ENCODE data around the gene C2CD4C. TPM values are rescaled to one million over a fixed set of nuclear protein-coding genes. Genes with fewer than 3 reads are reported as not detected.
"Not testable (repeated sequence)": the region's sequence is repeated elsewhere in the genome, so short reads cannot be mapped to it uniquely, and the experiment has no call there.

C2CD4C gene
- total RNA-seq, 4 donors from 2014 or later: 0.54 to 14.7 (median 4.9) TPM

- TF ChIP-seq POLR2A (IDR thresholded peaks at IDR 0.05): no peak
- TF ChIP-seq, protein P1, sequence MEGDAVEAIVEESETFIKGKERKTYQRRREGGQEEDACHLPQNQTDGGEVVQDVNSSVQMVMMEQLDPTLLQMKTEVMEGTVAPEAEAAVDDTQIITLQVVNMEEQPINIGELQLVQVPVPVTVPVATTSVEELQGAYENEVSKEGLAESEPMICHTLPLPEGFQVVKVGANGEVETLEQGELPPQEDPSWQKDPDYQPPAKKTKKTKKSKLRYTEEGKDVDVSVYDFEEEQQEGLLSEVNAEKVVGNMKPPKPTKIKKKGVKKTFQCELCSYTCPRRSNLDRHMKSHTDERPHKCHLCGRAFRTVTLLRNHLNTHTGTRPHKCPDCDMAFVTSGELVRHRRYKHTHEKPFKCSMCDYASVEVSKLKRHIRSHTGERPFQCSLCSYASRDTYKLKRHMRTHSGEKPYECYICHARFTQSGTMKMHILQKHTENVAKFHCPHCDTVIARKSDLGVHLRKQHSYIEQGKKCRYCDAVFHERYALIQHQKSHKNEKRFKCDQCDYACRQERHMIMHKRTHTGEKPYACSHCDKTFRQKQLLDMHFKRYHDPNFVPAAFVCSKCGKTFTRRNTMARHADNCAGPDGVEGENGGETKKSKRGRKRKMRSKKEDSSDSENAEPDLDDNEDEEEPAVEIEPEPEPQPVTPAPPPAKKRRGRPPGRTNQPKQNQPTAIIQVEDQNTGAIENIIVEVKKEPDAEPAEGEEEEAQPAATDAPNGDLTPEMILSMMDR (IDR thresholded peaks at IDR 0.05): no peak
- Histone ChIP-seq H3K9me3 (no peaks in the 10 kb centered on the region), H3K4me3 (replicated peaks in 1 of 3) (no peak overlapping the region), H3K27me3 (no peaks in the 10 kb centered on the region), H3K36me3 (peaks cover 5 to 7% of the 10 kb centered on the region in 2 donors), H3K4me1 (no peaks in the 10 kb centered on the region), H3K27ac (no peak overlapping the region)
- DNase-seq: no peak
- intact Hi-C loops (cut with DNase I): no loop called here
- WGBS, 2 donors: 91 to 96% methylated on average over 16 to 26 of the region's 26 CpGs
Observed at GRCh38 chr19:435056-435706, 26.2 kb upstream of the C2CD4C start.

DNA sequence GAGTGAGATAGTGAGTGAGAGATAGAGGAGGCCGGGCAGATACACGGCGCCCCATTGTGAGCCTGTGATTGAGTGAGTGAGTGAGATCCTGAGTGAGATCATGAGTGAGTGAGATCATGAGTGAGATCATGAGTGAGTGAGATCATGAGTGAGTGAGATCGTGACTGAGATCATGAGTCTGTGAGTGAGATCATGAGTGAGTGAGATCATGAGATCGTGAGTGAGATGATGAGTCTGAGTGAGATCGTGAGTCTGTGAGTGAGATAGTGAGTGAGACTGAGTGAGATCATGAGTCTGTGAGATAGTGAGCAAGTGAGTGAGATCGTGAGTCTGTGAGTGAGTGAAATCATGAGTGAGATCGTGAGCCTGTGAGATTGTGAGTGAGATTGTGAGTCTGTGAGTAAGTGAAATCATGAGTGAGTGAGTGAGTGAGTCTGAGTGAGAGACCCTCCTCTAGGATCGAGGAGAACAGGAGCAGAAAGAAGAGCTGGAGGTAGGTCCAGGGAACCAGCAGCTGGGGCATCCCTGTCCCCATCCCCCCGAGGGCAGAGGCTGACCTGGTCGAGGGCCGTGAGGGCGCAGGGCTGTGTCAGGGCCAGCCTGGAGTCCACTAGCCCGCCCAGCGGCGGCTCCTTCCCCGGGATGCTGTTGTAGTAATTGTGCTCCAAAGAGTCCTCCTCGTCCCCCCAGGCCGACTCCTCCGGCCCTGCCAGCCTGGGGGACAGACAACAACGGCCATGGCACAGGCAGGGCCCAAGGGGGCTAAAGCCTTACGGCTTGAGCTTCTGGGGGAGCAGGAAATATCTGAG lies 25.4 kb upstream of the C2CD4C start:
- no peak for TF ChIP-seq POLR2A (IDR thresholded peaks at IDR 0.05)
- TF ChIP-seq, protein P1 (IDR thresholded peaks at IDR 0.05): no peak
- peaks cover 5 to 7% of the 10 kb centered on the region in 2 donors for H3K36me3 ChIP-seq
- H3K27ac ChIP-seq: no peak overlapping the region
- no peak for DNase-seq
- no peak overlapping the region for H3K4me3 ChIP-seq (replicated peaks in 1 of 3)
- H3K9me3 ChIP-seq: no peaks in the 10 kb centered on the region
- intact Hi-C loops (cut with DNase I): no loop called here
- 84 to 91% methylated on average over 16 to 19 of the region's 22 CpGs for WGBS, 2 donors
- no peaks in the 10 kb centered on the region for H3K27me3 ChIP-seq
- no peaks in the 10 kb centered on the region for H3K4me1 ChIP-seq

DNA sequence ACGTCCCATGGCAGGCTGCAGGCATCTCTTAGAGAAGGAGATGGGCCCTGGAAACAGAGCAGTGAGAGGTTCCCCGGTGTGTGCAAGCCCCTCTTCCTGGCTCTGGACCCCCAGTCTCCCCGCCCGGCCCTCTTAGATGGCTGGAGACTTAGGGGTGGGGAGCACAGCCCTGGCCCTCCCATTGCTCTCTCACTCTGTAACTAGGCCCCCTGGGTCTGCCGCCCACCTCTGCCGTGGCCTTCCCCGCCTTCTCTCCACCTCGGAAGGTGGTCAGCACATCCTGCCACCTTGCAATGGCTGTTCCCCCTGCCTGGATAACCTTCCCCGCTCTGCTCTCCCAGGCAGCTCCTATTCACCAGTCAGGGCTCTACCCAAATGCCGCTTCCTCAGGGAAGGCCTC lies 21.8 kb upstream of the C2CD4C start:
- intact Hi-C loops (cut with DNase I): no loop called here
- no peaks in the 10 kb centered on the region for H3K9me3 ChIP-seq
- 96 to 98% methylated on average over 9 to 10 of the region's 10 CpGs for WGBS, 2 donors

GRCh38 chr19:428149-428548 lies 19.2 kb upstream of the C2CD4C start:
- H3K9me3 ChIP-seq: no peaks in the 10 kb centered on the region
- H3K4me1 ChIP-seq: no peaks in the 10 kb centered on the region
- TF ChIP-seq, protein P1 (IDR thresholded peaks at IDR 0.05): no peak
- TF ChIP-seq POLR2A (IDR thresholded peaks at IDR 0.05): no peak
- H3K36me3 ChIP-seq: no peaks in the 10 kb centered on the region
- no peaks in the 10 kb centered on the region for H3K27me3 ChIP-seq
- 89 to 90% methylated on average over 14 to 15 of the region's 15 CpGs for WGBS, 2 donors
- DNase-seq: no peak
- no peak overlapping the region for H3K27ac ChIP-seq
- H3K4me3 ChIP-seq (replicated peaks in 1 of 3): no peak overlapping the region
- intact Hi-C loops (cut with DNase I): no loop called here

More for the DNA sequence above, 21.8 kb upstream of the C2CD4C start:
- Histone ChIP-seq H3K4me3 (replicated peaks in 1 of 3) (no peak overlapping the region), H3K27ac (no peak overlapping the region), H3K4me1 (no peaks in the 10 kb centered on the region), H3K36me3 (peaks cover 0 to 7% of the 10 kb centered on the region in 2 donors), H3K27me3 (no peaks in the 10 kb centered on the region)
- TF ChIP-seq POLR2A (IDR thresholded peaks at IDR 0.05): no peak
- TF ChIP-seq, protein P1 (IDR thresholded peaks at IDR 0.05): no peak
- no peak for DNase-seq

DNA sequence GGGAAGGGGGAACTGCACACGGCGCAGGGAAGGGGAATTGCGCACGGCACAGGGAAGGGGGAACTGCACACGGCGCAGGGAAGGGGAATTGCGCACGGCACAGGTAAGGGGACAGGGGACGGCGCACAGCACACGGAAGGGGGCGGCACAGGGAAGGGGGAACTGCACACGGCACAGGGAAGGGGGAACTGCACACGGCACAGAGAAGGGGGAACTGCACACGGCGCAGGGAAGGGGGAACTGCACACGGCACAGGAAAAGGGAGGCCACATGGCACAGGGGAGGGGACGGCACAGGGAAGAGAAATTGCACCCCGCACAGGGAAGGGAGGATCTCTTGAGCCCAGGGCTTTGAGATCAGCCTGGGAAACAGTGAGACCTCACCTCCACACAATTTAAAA lies 18.7 kb upstream of the C2CD4C start:
- intact Hi-C loops (cut with DNase I); H3K9me3 ChIP-seq; DNase-seq; H3K36me3 ChIP-seq; H3K4me3 ChIP-seq (replicated peaks in 1 of 3); H3K4me1 ChIP-seq; H3K27me3 ChIP-seq; H3K27ac ChIP-seq: not testable (repeated sequence)
- WGBS, 2 donors: 77% methylated on average over 19 of the region's 19 CpGs
